Raji (cell line): ENCODE data around the gene ESR1.

Source experiments
- POLR2A ChIP-seq: IDR thresholded peaks from 2 replicates; pipeline ENCODE4 v1.6.1; 2011; ENCODE audit warnings: low read depth, low read length, control low read depth; ENCODE audit not compliant: insufficient read depth

The ESR1 gene

GRCh38 chr6:151804585-151805285 is 2.7 kb upstream of the ESR1 start:
- TF ChIP-seq POLR2A, result no peak

- TF ChIP-seq POLR2A, result no peak
These were observed 2.1 kb upstream of the ESR1 start for GRCh38 chr6:151805286-151805840.

DNA sequence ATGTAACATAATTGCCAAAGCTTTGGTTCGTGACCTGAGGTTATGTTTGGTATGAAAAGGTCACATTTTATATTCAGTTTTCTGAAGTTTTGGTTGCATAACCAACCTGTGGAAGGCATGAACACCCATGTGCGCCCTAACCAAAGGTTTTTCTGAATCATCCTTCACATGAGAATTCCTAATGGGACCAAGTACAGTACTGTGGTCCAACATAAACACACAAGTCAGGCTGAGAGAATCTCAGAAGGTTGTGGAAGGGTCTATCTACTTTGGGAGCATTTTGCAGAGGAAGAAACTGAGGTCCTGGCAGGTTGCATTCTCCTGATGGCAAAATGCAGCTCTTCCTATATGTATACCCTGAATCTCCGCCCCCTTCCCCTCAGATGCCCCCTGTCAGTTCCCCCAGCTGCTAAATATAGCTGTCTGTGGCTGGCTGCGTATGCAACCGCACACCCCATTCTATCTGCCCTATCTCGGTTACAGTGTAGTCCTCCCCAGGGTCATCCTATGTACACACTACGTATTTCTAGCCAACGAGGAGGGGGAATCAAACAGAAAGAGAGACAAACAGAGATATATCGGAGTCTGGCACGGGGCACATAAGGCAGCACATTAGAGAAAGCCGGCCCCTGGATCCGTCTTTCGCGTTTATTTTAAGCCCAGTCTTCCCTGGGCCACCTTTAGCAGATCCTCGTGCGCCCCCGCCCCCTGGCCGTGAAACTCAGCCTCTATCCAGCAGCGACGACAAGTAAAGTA is 547 bp upstream of the ESR1 start:
- no peak for TF ChIP-seq POLR2A

DNA sequence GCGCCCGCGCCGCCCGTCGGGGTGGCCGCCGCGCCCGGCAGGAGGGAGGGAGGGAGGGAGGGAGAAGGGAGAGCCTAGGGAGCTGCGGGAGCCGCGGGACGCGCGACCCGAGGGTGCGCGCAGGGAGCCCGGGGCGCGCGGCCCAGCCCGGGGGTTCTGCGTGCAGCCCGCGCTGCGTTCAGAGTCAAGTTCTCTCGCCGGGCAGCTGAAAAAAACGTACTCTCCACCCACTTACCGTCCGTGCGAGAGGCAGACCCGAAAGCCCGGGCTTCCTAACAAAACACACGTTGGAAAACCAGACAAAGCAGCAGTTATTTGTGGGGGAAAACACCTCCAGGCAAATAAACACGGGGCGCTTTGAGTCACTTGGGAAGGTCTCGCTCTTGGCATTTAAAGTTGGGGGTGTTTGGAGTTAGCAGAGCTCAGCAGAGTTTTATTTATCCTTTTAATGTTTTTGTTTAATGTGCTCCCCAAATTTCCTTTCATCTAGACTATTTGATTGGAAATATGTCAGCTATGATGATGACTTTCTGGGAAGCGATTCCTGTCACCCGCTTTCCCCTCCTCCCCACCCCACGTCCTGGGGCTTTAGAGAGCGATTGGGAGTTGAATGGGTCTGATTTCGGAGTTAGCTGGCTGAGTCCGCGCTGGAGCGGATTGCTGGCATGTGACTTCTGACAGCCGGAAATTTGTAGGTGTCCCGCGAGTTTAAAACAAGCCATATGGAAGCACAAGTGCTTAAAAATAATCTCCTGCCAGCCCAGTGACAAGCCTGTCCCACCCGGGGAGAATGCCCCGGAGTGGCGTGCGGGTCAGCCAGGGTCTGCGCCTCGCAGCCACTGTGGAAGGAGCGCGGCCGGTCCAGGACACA is 1.1 kb downstream of the ESR1 start:
- no peak for TF ChIP-seq POLR2A

- TF ChIP-seq POLR2A, result no peak
These were observed 3.6 kb downstream of the ESR1 start for GRCh38 chr6:151811081-151811480.

DNA sequence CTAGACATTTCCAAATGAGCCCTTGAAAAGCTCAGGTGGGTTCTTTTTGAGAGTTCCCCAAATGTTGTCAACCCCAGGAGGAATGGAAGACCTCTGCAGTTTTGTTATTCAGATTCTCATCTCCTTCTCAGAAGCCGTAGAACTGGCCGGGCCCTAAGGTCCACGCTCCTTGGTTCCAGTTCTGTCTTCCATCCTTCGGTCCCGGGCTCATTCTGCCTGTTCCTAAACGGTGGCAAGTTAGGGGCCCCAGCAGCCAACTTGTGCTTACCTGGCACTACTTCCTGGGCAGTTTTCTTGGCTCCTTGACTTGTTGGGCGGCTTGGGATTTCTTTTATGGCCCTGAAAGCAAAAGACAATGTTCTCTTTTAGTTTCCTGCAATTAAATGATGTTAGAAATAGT is 6.4 kb downstream of the ESR1 start:
- TF ChIP-seq POLR2A, result no peak

DNA sequence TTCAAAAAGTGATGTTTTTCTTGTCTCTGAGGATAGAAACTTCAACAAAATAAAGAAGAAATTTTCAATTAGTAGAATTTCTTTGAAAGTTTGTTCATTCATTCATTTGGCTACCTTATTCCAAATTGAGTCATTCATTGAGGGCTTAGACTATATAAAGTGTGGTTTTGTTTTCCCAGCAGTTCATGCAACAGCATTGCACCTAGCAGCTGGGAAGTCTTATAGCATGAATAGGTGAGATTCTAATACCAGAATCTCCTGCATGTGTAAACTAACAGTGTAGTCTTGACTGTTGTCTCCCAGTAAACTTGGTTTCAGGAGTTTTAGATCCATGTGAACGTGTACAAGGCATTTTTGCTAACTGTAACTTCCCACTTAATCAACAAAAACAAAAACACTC is 7.1 kb downstream of the ESR1 start:
- TF ChIP-seq POLR2A, result no peak

DNA sequence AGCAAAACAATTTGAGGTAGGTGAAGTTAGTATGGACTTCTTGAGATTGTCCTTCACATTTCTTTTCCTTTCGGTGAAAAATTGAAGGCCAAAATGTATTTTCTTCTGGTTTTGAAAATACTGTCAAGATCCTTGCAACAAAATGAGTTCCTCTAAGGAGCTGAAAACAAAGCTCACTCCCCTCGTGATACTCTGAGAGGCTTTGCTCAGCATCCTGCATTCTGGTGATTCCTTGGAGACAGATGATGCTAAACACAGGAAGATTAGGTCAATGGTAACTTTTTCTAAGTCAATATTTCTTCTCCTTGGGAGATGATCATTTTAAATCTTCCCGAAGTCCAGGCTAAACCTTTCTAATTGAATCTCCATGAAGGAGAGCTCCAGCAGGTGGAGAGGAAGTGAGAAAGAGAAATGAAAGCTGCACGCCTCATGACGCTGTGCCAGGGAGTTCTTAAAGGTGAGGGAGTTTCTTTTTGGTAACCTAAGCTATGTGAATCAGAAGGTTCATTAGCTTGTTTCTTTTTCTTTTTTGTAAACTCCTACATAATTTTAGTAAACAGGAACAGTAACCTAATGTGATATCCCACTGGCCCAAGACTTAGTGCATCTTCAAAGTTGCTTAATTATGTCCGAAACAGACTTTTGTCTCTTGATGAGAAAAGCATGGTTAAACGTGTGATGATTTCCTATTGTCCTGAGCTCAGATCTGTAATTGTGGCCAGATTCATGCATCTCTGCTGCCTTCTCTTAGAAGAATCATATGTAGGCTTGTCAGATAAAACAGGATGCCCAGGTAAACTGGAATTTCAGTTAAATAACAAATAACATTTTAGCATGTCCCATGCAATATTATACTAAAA is 15.0 kb downstream of the ESR1 start:
- no peak for TF ChIP-seq POLR2A

- no peak for TF ChIP-seq POLR2A
These were observed 19.1 kb downstream of the ESR1 start for GRCh38 chr6:151826517-151827142.

- no peak for TF ChIP-seq POLR2A
These were observed 25.2 kb downstream of the ESR1 start for GRCh38 chr6:151832710-151833109.

GRCh38 chr6:151835396-151835795 is 27.9 kb downstream of the ESR1 start:
- TF ChIP-seq POLR2A, result no peak

DNA sequence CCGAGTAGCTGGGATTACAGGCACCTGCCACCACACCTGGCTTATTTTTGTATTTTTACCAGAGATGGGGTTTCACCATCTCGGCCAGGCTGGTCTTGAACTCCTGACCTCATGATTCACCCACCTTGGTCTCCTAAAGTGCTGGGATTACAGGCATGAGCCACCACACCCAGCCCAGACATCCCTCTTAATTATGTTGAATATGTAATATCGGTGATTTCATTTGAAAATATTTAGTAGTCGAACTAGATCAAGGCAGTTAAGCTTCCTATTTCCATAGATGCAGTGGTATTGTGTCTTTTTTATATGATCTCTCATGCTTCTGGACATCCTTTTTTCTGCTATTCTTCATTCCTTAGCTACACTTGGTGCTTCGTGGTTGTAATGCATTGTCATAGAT is 29.7 kb downstream of the ESR1 start:
- TF ChIP-seq POLR2A, result no peak

GRCh38 chr6:151842816-151843215 is 35.3 kb downstream of the ESR1 start:
- TF ChIP-seq POLR2A, result no peak

DNA sequence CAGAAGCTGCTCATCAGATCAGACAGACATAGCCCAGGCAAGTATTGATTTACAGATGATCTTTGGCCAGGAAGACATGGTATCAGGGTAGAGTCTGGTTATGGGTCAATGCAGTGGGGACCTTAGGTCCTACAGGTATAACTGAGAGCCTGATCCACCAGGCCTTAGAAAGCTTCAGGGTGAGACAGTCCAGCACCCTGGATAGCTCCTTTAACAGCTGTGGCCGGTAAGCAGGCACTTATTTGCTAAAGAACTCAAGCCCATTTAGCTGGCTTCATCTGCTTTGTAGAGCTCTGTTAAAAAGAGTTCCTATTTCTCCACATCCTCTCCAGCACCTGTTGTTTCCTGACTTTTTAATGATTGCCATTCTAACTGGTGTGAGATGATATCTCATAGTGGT is 39.6 kb downstream of the ESR1 start:
- TF ChIP-seq POLR2A, result no peak

DNA sequence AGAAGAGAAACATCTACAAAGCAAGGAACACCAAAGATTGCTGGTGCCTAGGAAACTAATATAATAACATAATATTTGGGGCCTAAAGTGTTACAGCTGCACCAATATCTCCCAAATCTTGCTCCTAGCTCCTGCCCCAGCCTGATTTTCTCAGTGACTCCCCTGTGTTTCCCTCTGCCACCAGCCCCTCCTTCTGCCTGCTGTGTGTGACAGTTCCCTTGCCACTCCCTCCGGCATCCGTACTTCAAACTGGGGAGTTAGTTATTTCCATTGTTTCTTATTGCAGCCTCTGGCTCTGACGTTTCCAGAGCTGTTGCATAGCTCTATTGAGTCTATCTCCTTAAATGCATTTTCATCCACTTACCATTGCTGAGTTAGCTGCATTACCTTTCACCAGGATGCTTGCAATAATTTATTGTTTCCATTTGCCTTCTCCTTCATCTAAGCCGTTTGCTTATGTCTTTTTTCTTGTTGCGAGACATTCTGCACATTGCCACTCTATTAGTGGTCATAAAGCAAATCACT is 43.1 kb downstream of the ESR1 start:
- no peak for TF ChIP-seq POLR2A
